ENCODE data around the gene MCMBP.

Gene MCMBP

DNA sequence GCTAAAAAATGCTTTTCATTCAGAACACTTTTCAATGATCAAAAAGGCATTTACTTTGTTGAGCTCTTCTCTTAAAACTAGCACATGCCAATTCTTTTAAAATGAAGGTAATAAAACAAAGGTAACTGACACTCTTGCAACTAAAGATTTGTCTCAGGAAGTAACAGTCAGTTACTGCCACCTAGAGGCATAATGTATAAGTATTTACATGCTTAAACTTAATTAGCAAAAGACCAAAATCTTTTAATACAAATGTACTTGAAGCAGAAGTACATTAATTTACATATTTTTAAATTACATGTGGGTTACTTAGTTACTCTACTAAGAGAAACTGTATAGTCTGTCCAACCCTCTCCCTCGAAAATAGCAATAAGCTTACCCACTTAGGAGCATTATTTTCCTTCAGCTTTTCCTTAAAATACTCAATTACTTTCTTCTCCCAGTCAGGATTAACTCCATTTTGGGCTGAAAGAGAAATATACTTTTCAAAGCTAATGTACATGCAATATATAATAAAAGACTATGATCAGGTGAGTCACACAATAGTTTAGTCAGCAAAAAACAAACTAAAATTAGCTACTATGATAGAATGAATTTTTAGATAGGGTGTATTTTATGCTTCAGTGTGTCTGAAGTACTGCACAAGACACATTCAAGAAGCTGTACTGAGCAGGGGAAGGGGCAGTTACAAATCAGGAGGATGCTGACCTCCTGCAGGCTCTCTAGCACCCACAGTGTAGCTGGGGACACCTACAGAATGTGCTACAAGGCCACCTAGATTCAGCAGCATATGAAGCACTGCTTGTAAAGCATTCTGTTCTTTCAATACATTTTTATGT lies 13.0 kb downstream of the MCMBP start:
- no peaks in the 10 kb centered on the region for H3K4me1 ChIP-seq (ENCODE audit: control insufficient read depth, insufficient read depth, low read length)
- no peak overlapping the region for H3K4me3 ChIP-seq (ENCODE audit: low read length)
- no peaks in the 10 kb centered on the region for H3K27me3 ChIP-seq (ENCODE audit: control insufficient read depth, insufficient read depth, low read length)
- no peak for DNase-seq (ENCODE audit: low read depth, low spot score)
- H3K9me3 ChIP-seq (ENCODE audit: control insufficient read depth, insufficient read depth, low read length), result no peaks in the 10 kb centered on the region
- no peaks in the 10 kb centered on the region; the same call in 1 of the 2 replicates for H3K36me3 ChIP-seq (ENCODE audit: control insufficient read depth, insufficient read depth, low read length)
- WGBS (ENCODE audit: insufficient coverage, insufficient read length), result no CpG with 5 or more reads among the region's 1 CpG
- H3K27ac ChIP-seq (ENCODE audit: low read length), result no peak overlapping the region

- H3K4me3 ChIP-seq (ENCODE audit: low read length), result no peak overlapping the region
- H3K36me3 ChIP-seq (ENCODE audit: control insufficient read depth, insufficient read depth, low read length), result no peaks in the 10 kb centered on the region; the same call in 1 of the 2 replicates
These were observed 14.6 kb downstream of the MCMBP start for GRCh38 chr10:119858063-119858462.

DNA sequence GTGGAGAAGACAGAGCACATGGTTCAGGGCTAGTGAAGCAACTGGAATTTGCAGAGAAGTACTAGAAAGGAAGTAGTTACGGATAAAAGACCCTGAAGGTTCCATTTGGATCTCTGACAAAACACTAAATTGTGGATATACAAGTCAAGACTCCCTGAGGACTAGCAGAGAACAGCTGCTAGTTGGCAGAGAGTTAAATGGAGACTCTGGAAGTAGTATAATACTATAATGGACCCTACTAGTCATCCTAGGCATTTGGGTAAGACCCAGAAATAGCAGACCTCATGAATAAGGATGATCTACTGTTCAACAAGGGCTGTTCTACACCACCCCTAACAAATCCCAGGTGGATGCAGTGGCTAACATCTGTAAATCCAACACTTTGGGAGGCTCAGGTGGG lies 19.1 kb downstream of the MCMBP start:
- Histone ChIP-seq H3K9me3 (ENCODE audit: control insufficient read depth, insufficient read depth, low read length) (no peaks in the 10 kb centered on the region), H3K27me3 (ENCODE audit: control insufficient read depth, insufficient read depth, low read length) (no peaks in the 10 kb centered on the region), H3K27ac (ENCODE audit: low read length) (no peak overlapping the region), H3K4me1 (ENCODE audit: control insufficient read depth, insufficient read depth, low read length) (no peaks in the 10 kb centered on the region; the same call in 1 of the 2 replicates), H3K36me3 (ENCODE audit: control insufficient read depth, insufficient read depth, low read length) (no peaks in the 10 kb centered on the region; the same call in 1 of the 2 replicates), H3K4me3 (ENCODE audit: low read length) (no peak overlapping the region)
- no peak for DNase-seq (ENCODE audit: low read depth, low spot score)
- no CpG with 5 or more reads among the region's 1 CpG for WGBS (ENCODE audit: insufficient coverage, insufficient read length)

More at GRCh38 chr10:119858063-119858462, 14.6 kb downstream of the MCMBP start:
- H3K27me3 ChIP-seq (ENCODE audit: control insufficient read depth, insufficient read depth, low read length), result no peaks in the 10 kb centered on the region
- no CpG with 5 or more reads among the region's 1 CpG for WGBS (ENCODE audit: insufficient coverage, insufficient read length)
- no peak overlapping the region for H3K27ac ChIP-seq (ENCODE audit: low read length)
- no peaks in the 10 kb centered on the region for H3K4me1 ChIP-seq (ENCODE audit: control insufficient read depth, insufficient read depth, low read length)
- no peaks in the 10 kb centered on the region for H3K9me3 ChIP-seq (ENCODE audit: control insufficient read depth, insufficient read depth, low read length)
- DNase-seq (ENCODE audit: low read depth, low spot score), result no peak

DNA sequence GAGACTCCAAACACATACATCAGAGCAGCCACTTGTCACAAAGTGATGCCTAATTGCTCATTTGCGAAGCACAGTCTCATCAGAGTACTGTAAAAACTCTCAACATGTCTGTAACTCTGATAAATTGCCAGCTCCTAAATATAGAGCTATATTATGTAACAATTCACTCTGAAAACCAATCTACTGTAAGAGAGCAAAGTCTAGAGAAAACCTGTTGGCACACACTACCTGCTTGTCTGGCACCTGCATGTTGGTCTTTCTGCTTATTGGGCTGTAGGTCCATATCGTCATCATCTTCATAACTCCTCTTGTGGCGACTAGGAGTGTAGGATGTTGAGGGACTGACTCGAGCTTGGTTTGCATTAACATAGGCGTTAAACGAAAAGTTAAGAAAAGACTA lies 19.8 kb downstream of the MCMBP start:
- Histone ChIP-seq H3K36me3 (ENCODE audit: control insufficient read depth, insufficient read depth, low read length) (no peaks in the 10 kb centered on the region; the same call in 1 of the 2 replicates), H3K27ac (ENCODE audit: low read length) (no peak overlapping the region), H3K27me3 (ENCODE audit: control insufficient read depth, insufficient read depth, low read length) (no peaks in the 10 kb centered on the region), H3K4me1 (ENCODE audit: control insufficient read depth, insufficient read depth, low read length) (no peaks in the 10 kb centered on the region; the same call in 1 of the 2 replicates), H3K4me3 (ENCODE audit: low read length) (no peak overlapping the region), H3K9me3 (ENCODE audit: control insufficient read depth, insufficient read depth, low read length) (no peaks in the 10 kb centered on the region)
- DNase-seq (ENCODE audit: low read depth, low spot score), result no peak
- WGBS (ENCODE audit: insufficient coverage, insufficient read length), result no CpG with 5 or more reads among the region's 6 CpGs

GRCh38 chr10:119852277-119852676 lies 20.4 kb downstream of the MCMBP start:
- no peak overlapping the region for H3K4me3 ChIP-seq (ENCODE audit: low read length)
- 100% methylated on average over 1 of the region's 6 CpGs for WGBS (ENCODE audit: insufficient coverage, insufficient read length)
- H3K9me3 ChIP-seq (ENCODE audit: control insufficient read depth, insufficient read depth, low read length), result no peaks in the 10 kb centered on the region
- no peak overlapping the region for H3K27ac ChIP-seq (ENCODE audit: low read length)
- H3K36me3 ChIP-seq (ENCODE audit: control insufficient read depth, insufficient read depth, low read length), result no peaks in the 10 kb centered on the region; the same call in 1 of the 2 replicates
- no peaks in the 10 kb centered on the region for H3K27me3 ChIP-seq (ENCODE audit: control insufficient read depth, insufficient read depth, low read length)
- DNase-seq (ENCODE audit: low read depth, low spot score), result no peak
- no peaks in the 10 kb centered on the region; the same call in 1 of the 2 replicates for H3K4me1 ChIP-seq (ENCODE audit: control insufficient read depth, insufficient read depth, low read length)

- no peaks in the 10 kb centered on the region for H3K9me3 ChIP-seq (ENCODE audit: control insufficient read depth, insufficient read depth, low read length)
- peaks cover 8% of the 10 kb centered on the region; the same call in 1 of the 2 replicates for H3K36me3 ChIP-seq (ENCODE audit: control insufficient read depth, insufficient read depth, low read length)
- H3K4me1 ChIP-seq (ENCODE audit: control insufficient read depth, insufficient read depth, low read length), result no peaks in the 10 kb centered on the region; the same call in 1 of the 2 replicates
- no peak overlapping the region for H3K4me3 ChIP-seq (ENCODE audit: low read length)
- DNase-seq (ENCODE audit: low read depth, low spot score), result no peak
- no CpG with 5 or more reads among the region's 3 CpGs for WGBS (ENCODE audit: insufficient coverage, insufficient read length)
- H3K27ac ChIP-seq (ENCODE audit: low read length), result no peak overlapping the region
- no peaks in the 10 kb centered on the region for H3K27me3 ChIP-seq (ENCODE audit: control insufficient read depth, insufficient read depth, low read length)
These were observed 22.7 kb downstream of the MCMBP start for GRCh38 chr10:119849944-119850343.

- H3K4me1 ChIP-seq (ENCODE audit: control insufficient read depth, insufficient read depth, low read length), result no peaks in the 10 kb centered on the region; the same call in 1 of the 2 replicates
- no CpG with 5 or more reads among the region's 6 CpGs for WGBS (ENCODE audit: insufficient coverage, insufficient read length)
- peaks cover 14% of the 10 kb centered on the region; the same call in 1 of the 2 replicates for H3K36me3 ChIP-seq (ENCODE audit: control insufficient read depth, insufficient read depth, low read length)
- no peaks in the 10 kb centered on the region for H3K9me3 ChIP-seq (ENCODE audit: control insufficient read depth, insufficient read depth, low read length)
- H3K27me3 ChIP-seq (ENCODE audit: control insufficient read depth, insufficient read depth, low read length), result no peaks in the 10 kb centered on the region
- no peak overlapping the region for H3K27ac ChIP-seq (ENCODE audit: low read length)
- no peak overlapping the region for H3K4me3 ChIP-seq (ENCODE audit: low read length)
- no peak for DNase-seq (ENCODE audit: low read depth, low spot score)
These were observed 23.4 kb downstream of the MCMBP start for GRCh38 chr10:119849031-119849789.

DNA sequence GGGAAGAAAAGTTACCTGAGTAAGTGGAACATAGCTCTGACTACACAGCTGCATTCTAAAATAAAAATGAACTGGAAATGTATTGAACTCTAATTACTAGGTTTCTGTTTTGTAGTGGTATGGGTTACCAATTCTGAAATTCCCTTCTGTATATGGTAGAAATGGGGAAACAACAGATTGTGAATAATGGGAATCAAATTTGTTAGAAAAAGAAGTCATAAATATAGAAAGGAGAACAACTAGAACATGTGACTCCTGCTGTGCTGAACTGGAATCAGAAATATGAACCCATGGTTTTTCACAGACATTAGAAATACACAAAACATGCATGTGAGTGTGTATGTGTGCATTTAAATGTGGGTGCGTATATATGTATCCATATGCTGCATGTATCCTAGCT lies 27.0 kb downstream of the MCMBP start:
- H3K4me1 ChIP-seq (ENCODE audit: control insufficient read depth, insufficient read depth, low read length), result no peaks in the 10 kb centered on the region
- peaks cover 31% of the 10 kb centered on the region for H3K36me3 ChIP-seq (ENCODE audit: control insufficient read depth, insufficient read depth, low read length)
- no peak for DNase-seq (ENCODE audit: low read depth, low spot score)
- no peak overlapping the region for H3K27ac ChIP-seq (ENCODE audit: low read length)
- H3K27me3 ChIP-seq (ENCODE audit: control insufficient read depth, insufficient read depth, low read length), result no peaks in the 10 kb centered on the region
- H3K4me3 ChIP-seq (ENCODE audit: low read length), result no peak overlapping the region
- WGBS (ENCODE audit: insufficient coverage, insufficient read length), result no CpG with 5 or more reads among the region's 1 CpG
- H3K9me3 ChIP-seq (ENCODE audit: control insufficient read depth, insufficient read depth, low read length), result no peaks in the 10 kb centered on the region

DNA sequence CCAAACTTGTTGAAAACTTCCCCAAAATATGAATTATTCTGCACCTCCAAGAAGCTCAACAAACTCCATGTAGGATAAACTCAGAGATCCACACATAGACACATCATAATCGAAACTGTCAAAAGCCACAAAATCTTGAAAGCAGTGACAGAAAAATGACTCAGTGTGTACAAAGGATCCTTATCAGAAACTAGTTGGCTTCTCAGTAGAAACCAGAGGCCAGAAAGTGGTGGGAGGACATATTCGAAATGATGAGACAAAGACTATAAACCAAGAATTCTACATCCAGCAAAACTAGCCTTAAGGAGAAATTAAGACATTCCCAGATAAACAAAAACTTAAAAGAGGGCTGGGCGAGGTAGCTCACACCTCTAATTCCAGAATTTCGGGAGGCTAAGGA lies 38.5 kb downstream of the MCMBP start:
- DNase-seq (ENCODE audit: low read depth, low spot score), result no peak
- Histone ChIP-seq H3K27me3 (ENCODE audit: control insufficient read depth, insufficient read depth, low read length) (no peaks in the 10 kb centered on the region), H3K9me3 (ENCODE audit: control insufficient read depth, insufficient read depth, low read length) (no peaks in the 10 kb centered on the region), H3K4me1 (ENCODE audit: control insufficient read depth, insufficient read depth, low read length) (no peaks in the 10 kb centered on the region; the same call in 1 of the 2 replicates), H3K4me3 (ENCODE audit: low read length) (no peak overlapping the region), H3K36me3 (ENCODE audit: control insufficient read depth, insufficient read depth, low read length) (peaks cover 23% of the 10 kb centered on the region), H3K27ac (ENCODE audit: low read length) (no peak overlapping the region)
- WGBS (ENCODE audit: insufficient coverage, insufficient read length), result no CpG with 5 or more reads among the region's 4 CpGs

DNA sequence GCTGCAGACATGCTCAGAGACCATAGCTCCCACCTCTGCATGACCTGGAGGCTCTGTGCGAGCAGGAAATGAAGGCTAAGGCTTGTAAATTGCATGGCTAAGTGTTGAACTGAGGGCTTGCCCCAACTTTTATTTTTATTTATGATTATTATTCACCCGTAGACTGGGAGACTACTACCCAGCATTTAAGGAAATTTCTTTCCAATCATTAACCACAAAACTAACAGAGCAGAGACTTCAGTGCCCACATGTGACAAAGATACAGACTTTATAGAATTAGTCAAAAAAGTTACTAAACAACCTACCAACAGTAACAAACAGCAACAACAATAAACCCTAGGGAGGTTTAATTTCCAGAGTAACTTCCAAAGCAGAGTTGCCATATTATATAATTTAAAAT lies 39.7 kb downstream of the MCMBP start:
- Histone ChIP-seq H3K4me3 (ENCODE audit: low read length) (no peak overlapping the region), H3K4me1 (ENCODE audit: control insufficient read depth, insufficient read depth, low read length) (no peaks in the 10 kb centered on the region; the same call in 1 of the 2 replicates), H3K36me3 (ENCODE audit: control insufficient read depth, insufficient read depth, low read length) (peaks cover 21% of the 10 kb centered on the region), H3K27ac (ENCODE audit: low read length) (no peak overlapping the region), H3K27me3 (ENCODE audit: control insufficient read depth, insufficient read depth, low read length) (no peaks in the 10 kb centered on the region), H3K9me3 (ENCODE audit: control insufficient read depth, insufficient read depth, low read length) (no peaks in the 10 kb centered on the region)
- DNase-seq (ENCODE audit: low read depth, low spot score), result no peak
- WGBS (ENCODE audit: insufficient coverage, insufficient read length), result no CpG with 5 or more reads among the region's 2 CpGs

Measured in iPS DF 6.9 (cell line).